Naive thymus-derived CD8-positive, alpha-beta T cell (primary cell): Measurements from ENCODE around the gene TRPC1. TPM values are rescaled to one million over a fixed set of nuclear protein-coding genes. Genes with fewer than 3 reads are reported as not detected.

Source experiments
- ATAC-seq, 2 donors: fragments of 150-1000 bp; cut with Tn5 transposase in 1 of 2; sonication (Bioruptor Pico), chemical (Tn5 transposase) in 1 of 2; 1 replicate in 1 of 2; 2 replicates in 1 of 2; pipeline ENCODE4 v1.10.0; 2021; ENCODE audit warnings: mild to moderate bottlenecking in 2 of 2, moderate library complexity in 2 of 2
- POLR2A ChIA-PET: fragments of 350-600 bp; sonication (Branson Sonifier 250); formaldehyde crosslinking; loops from one replicate; lab custom pipeline; 2021; ENCODE audit warnings: antibody characterized with exemption; lab: Charles Lee
- DNase-seq, 10 donors: peaks; one replicate each; pipeline versions ENCODE4 v3.0.0 to v3.0.0-alpha.2; 2020 to 2022
- H3K27ac Mint-ChIP-seq, 10 donors: one replicate each; pipeline ENCODE4 v1.8.0; 2020 to 2022; ENCODE audit warnings: mild to moderate bottlenecking in 10 of 10, mixed read lengths in 10 of 10, moderate library complexity in 4 of 10, inconsistent platforms in 1 of 10
- H3K27me3 Mint-ChIP-seq, 5 donors: one replicate each; pipeline ENCODE4 v1.8.0; 2021 to 2022; ENCODE audit warnings: mixed read lengths in 5 of 5
- H3K36me3 Mint-ChIP-seq, 3 donors: one replicate each; pipeline ENCODE4 v1.8.0; 2020 to 2022; ENCODE audit warnings: mixed read lengths in 3 of 3, mild to moderate bottlenecking in 2 of 3, inconsistent platforms in 1 of 3
- H3K4me1 Mint-ChIP-seq, 4 donors: one replicate each; pipeline ENCODE4 v1.8.0; 2021 to 2022; ENCODE audit warnings: mixed read lengths in 4 of 4
- H3K4me3 Mint-ChIP-seq, 10 donors: one replicate each; pipeline ENCODE4 v1.8.0; 2020 to 2022; ENCODE audit warnings: mild to moderate bottlenecking in 10 of 10, mixed read lengths in 10 of 10, moderate library complexity in 6 of 10, inconsistent platforms in 1 of 10
- H3K9me3 Mint-ChIP-seq, 9 donors: one replicate each; pipeline ENCODE4 v1.8.0; 2020 to 2022; ENCODE audit warnings: mixed read lengths in 9 of 9, mild to moderate bottlenecking in 3 of 9, inconsistent platforms in 1 of 9, moderate library complexity in 1 of 9
- polyA plus RNA-seq, 3 donors: library from polyadenylated mRNA; unstranded; fragments of 300-500 nt; fragmentation: Illumina TruSeq; gene quantifications; one replicate each; pipeline ENCODE4 v1.2.3, GENCODE V29; 2021
- total RNA-seq, 8 experiments: library from RNA in 2 of 8; stranded (reverse) in 2 of 8; gene quantifications; one replicate each; pipeline ENCODE4 v1.2.3 and lab custom pipeline; 2021 to 2026

TRPC1 gene
- total and polyA plus RNA-seq, 5 experiments from 2014 or later: 0.66 to 5.2 (median 1.7) TPM

GRCh38 chr3:142809259-142809658 lies 85.4 kb downstream of the TRPC1 start:
- H3K27me3 Mint-ChIP-seq: peaks cover 0 to 7% (median 3%) of the 10 kb centered on the region in 5 donors
- POLR2A ChIA-PET: no interaction called here

GRCh38 chr3:142815803-142816202 lies 92.0 kb downstream of the TRPC1 start:
- Mint-ChIP-seq H3K36me3 (no peaks in the 10 kb centered on the region), H3K9me3 (no peaks in the 10 kb centered on the region), H3K4me1 (no peaks in the 10 kb centered on the region), H3K4me3 (no peak overlapping the region), H3K27ac (no peak overlapping the region), H3K27me3 (peaks cover 5 to 18% (median 7%) of the 10 kb centered on the region in 5 donors)
- DNase-seq (no peak), ATAC-seq (no peak)
- POLR2A ChIA-PET: no interaction called here

More at GRCh38 chr3:142809259-142809658, 85.4 kb downstream of the TRPC1 start:
- Mint-ChIP-seq H3K9me3 (no peaks in the 10 kb centered on the region), H3K4me3 (no peak overlapping the region), H3K4me1 (no peaks in the 10 kb centered on the region), H3K27ac (no peak overlapping the region), H3K36me3 (peaks cover 0 to 6% (median 0%) of the 10 kb centered on the region in 3 donors)
- no peak for ATAC-seq
- DNase-seq: no peak

GRCh38 chr3:142817356-142817755 lies 93.5 kb downstream of the TRPC1 start:
- Mint-ChIP-seq H3K36me3 (no peaks in the 10 kb centered on the region), H3K4me3 (no peak overlapping the region), H3K27ac (no peak overlapping the region), H3K27me3 (peaks cover 1 to 16% (median 9%) of the 10 kb centered on the region in 5 donors), H3K9me3 (no peaks in the 10 kb centered on the region), H3K4me1 (no peaks in the 10 kb centered on the region)
- ATAC-seq: no peak
- POLR2A ChIA-PET: no interaction called here
- no peak for DNase-seq

- Mint-ChIP-seq H3K27ac (no peak overlapping the region), H3K36me3 (no peaks in the 10 kb centered on the region), H3K4me1 (no peaks in the 10 kb centered on the region), H3K4me3 (no peak overlapping the region), H3K27me3 (peaks cover under 1 to 16% (median 8%) of the 10 kb centered on the region in 5 donors), H3K9me3 (no peaks in the 10 kb centered on the region)
- no peak for ATAC-seq
- no peak for DNase-seq
- POLR2A ChIA-PET: no interaction called here
Observed at GRCh38 chr3:142817897-142818296, 94.1 kb downstream of the TRPC1 start.

- Mint-ChIP-seq H3K36me3 (no peaks in the 10 kb centered on the region), H3K4me3 (no peak overlapping the region)
Observed at GRCh38 chr3:142818651-142819050, 94.8 kb downstream of the TRPC1 start.

GRCh38 chr3:142819179-142819578 lies 95.3 kb downstream of the TRPC1 start:
- H3K4me1 Mint-ChIP-seq: no peaks in the 10 kb centered on the region
- ATAC-seq: no peak
- no peak overlapping the region for H3K4me3 Mint-ChIP-seq
- no peaks in the 10 kb centered on the region for H3K36me3 Mint-ChIP-seq
- no peaks in the 10 kb centered on the region for H3K9me3 Mint-ChIP-seq
- H3K27ac Mint-ChIP-seq: no peak overlapping the region
- no peak for DNase-seq
- POLR2A ChIA-PET: no interaction called here
- H3K27me3 Mint-ChIP-seq: peaks cover 0 to 16% (median 8%) of the 10 kb centered on the region in 5 donors

More at GRCh38 chr3:142818651-142819050, 94.8 kb downstream of the TRPC1 start:
- ATAC-seq: no peak
- DNase-seq: no peak
- POLR2A ChIA-PET: no interaction called here
- Mint-ChIP-seq H3K27me3 (peaks cover 0 to 16% (median 8%) of the 10 kb centered on the region in 5 donors), H3K9me3 (no peaks in the 10 kb centered on the region), H3K4me1 (no peaks in the 10 kb centered on the region), H3K27ac (no peak overlapping the region)

GRCh38 chr3:142828703-142829305 lies 105.0 kb downstream of the TRPC1 start:
- POLR2A ChIA-PET: interaction anchor here (0.7 kb wide), 1 partner anchor 144 kb away, joined by 3 read pairs; no protein-coding TSS in a partner anchor
- DNase-seq (peak; percentile 4 to 67 (median 26)), ATAC-seq (peak; percentile 60 to 63)
- no peaks in the 10 kb centered on the region for H3K36me3 Mint-ChIP-seq
- no peaks in the 10 kb centered on the region for H3K4me1 Mint-ChIP-seq
- H3K4me3 Mint-ChIP-seq: no peak overlapping the region
- H3K27me3 Mint-ChIP-seq: peaks cover 8 to 38% (median 17%) of the 10 kb centered on the region in 5 donors
- H3K9me3 Mint-ChIP-seq: no peaks in the 10 kb centered on the region
- H3K27ac Mint-ChIP-seq: no peak overlapping the region

- H3K4me1 Mint-ChIP-seq: no peaks in the 10 kb centered on the region
- no peaks in the 10 kb centered on the region for H3K36me3 Mint-ChIP-seq
- peaks cover 2 to 32% (median 5%) of the 10 kb centered on the region in 5 donors for H3K27me3 Mint-ChIP-seq
- POLR2A ChIA-PET: no interaction called here
- H3K4me3 Mint-ChIP-seq: no peak overlapping the region
- H3K9me3 Mint-ChIP-seq: no peaks in the 10 kb centered on the region
- ATAC-seq (no peak), DNase-seq (no peak)
- no peak overlapping the region for H3K27ac Mint-ChIP-seq
Observed at GRCh38 chr3:142837526-142837925, 113.7 kb downstream of the TRPC1 start.

GRCh38 chr3:142839831-142840230 lies 116.0 kb downstream of the TRPC1 start:
- H3K27me3 Mint-ChIP-seq: peaks cover 2 to 21% (median 5%) of the 10 kb centered on the region in 5 donors
- POLR2A ChIA-PET: no interaction called here

GRCh38 chr3:142844339-142844977 lies 120.6 kb downstream of the TRPC1 start:
- POLR2A ChIA-PET: no interaction called here

More at GRCh38 chr3:142839831-142840230, 116.0 kb downstream of the TRPC1 start:
- no peak for DNase-seq
- Mint-ChIP-seq H3K9me3 (no peaks in the 10 kb centered on the region), H3K36me3 (no peaks in the 10 kb centered on the region), H3K4me3 (no peak overlapping the region), H3K4me1 (no peaks in the 10 kb centered on the region), H3K27ac (no peak overlapping the region)
- ATAC-seq: no peak

GRCh38 chr3:142846779-142847577 lies 123.1 kb downstream of the TRPC1 start:
- Mint-ChIP-seq H3K27ac (no peak overlapping the region), H3K4me1 (no peaks in the 10 kb centered on the region), H3K36me3 (no peaks in the 10 kb centered on the region), H3K4me3 (no peak overlapping the region), H3K9me3 (no peaks in the 10 kb centered on the region), H3K27me3 (peaks cover 0 to 9% (median 0%) of the 10 kb centered on the region in 5 donors)
- ATAC-seq (no peak), DNase-seq (no peak)
- POLR2A ChIA-PET: no interaction called here

More at GRCh38 chr3:142844339-142844977, 120.6 kb downstream of the TRPC1 start:
- ATAC-seq (no peak), DNase-seq (no peak)
- Mint-ChIP-seq H3K27me3 (peaks cover 0 to 9% (median 0%) of the 10 kb centered on the region in 5 donors), H3K27ac (no peak overlapping the region), H3K36me3 (no peaks in the 10 kb centered on the region), H3K4me3 (no peak overlapping the region), H3K9me3 (no peaks in the 10 kb centered on the region), H3K4me1 (no peaks in the 10 kb centered on the region)

GRCh38 chr3:142849148-142849547 lies 125.3 kb downstream of the TRPC1 start:
- Mint-ChIP-seq H3K27ac (no peak overlapping the region), H3K27me3 (peaks cover 0 to 12% (median 0%) of the 10 kb centered on the region in 5 donors), H3K36me3 (no peaks in the 10 kb centered on the region), H3K9me3 (no peaks in the 10 kb centered on the region), H3K4me1 (no peaks in the 10 kb centered on the region), H3K4me3 (no peak overlapping the region)
- POLR2A ChIA-PET: no interaction called here
- ATAC-seq: no peak
- no peak for DNase-seq
